ENCODE data around the gene COL26A1. TPM values are rescaled to one million over a fixed set of nuclear protein-coding genes. Genes with fewer than 3 reads are reported as not detected.

Gene COL26A1
- total and polyA plus RNA-seq, 2 of the 4 experiments (the other 2 are of a cell fraction): not detected

GRCh38 chr7:101591504-101591903, 228.8 kb downstream of the COL26A1 start:
- BruUV-seq (replicated peaks): no TSS peak

More at GRCh38 chr7:101591504-101591903, 228.8 kb downstream of the COL26A1 start:
- no peak overlapping the region for H3K27ac ChIP-seq (ENCODE audit: insufficient read depth, low read length)
- no peak overlapping the region for H3K23ac ChIP-seq (ENCODE audit: low read depth, low read length)
- peaks cover 19% of the 10 kb centered on the region for H3K27me3 ChIP-seq (ENCODE audit: control insufficient read depth, insufficient read depth, low read length)
- ChIA-PET CTCF (no interaction called here), POLR2A (ENCODE audit: unreplicated experiment) (no interaction called here)
- in situ Hi-C loops (cut with MboI; ENCODE audit: low sequenced_read_pairs) (no loop called here), dilution Hi-C loops (cut with HindIII; ENCODE audit: low sequenced_read_pairs, unreplicated experiment) (no loop called here), intact Hi-C loops (cut with micrococcal nuclease) (no loop called here)
- DNase-seq (no peak), ATAC-seq (ENCODE audit: low read depth) (no peak)
- H2AK5ac ChIP-seq (ENCODE audit: low read depth, low read length): no peak overlapping the region
- no peaks in the 10 kb centered on the region for H3K9me1 ChIP-seq (ENCODE audit: insufficient read depth, low read length)
- H4K20me1 ChIP-seq (ENCODE audit: insufficient read depth, low read length): no peaks in the 10 kb centered on the region
- no peak overlapping the region for H4K5ac ChIP-seq (ENCODE audit: low read depth, low read length)
- no peak for TF ChIP-seq RFX5 (IDR thresholded peaks at IDR 0.05; ENCODE audit: low read depth, low read length)
- TF ChIP-seq MXI1 (IDR thresholded peaks at IDR 0.05; ENCODE audit: borderline replicate concordance, low read depth, low read length): no peak
- TF ChIP-seq CTCF (conservative IDR thresholded peaks at IDR 0.05; ENCODE audit: low read depth, low read length): no peak
- no peak for TF ChIP-seq CHD1 (IDR thresholded peaks at IDR 0.05; ENCODE audit: low read depth, low read length)
- no peak for TF ChIP-seq MAFK (IDR thresholded peaks at IDR 0.05; ENCODE audit: low read depth, low read length)
- no peak for TF ChIP-seq MAZ (IDR thresholded peaks at IDR 0.05; ENCODE audit: borderline replicate concordance, low read depth, low read length)
- TF ChIP-seq ELK1 (IDR thresholded peaks at IDR 0.05; ENCODE audit: borderline replicate concordance, low read depth, low read length): no peak
- no peak for TF ChIP-seq FOS (IDR thresholded peaks at IDR 0.05; ENCODE audit: low read depth, low read length)
- no peak for TF ChIP-seq NFE2L2 (IDR thresholded peaks at IDR 0.05; ENCODE audit: low read depth, low read length)
- TF ChIP-seq RAD21 (IDR thresholded peaks at IDR 0.05; ENCODE audit: low read length): no peak
- TF ChIP-seq USF2 (IDR thresholded peaks at IDR 0.05; ENCODE audit: low read depth, low read length): no peak
- TF ChIP-seq POLR2A (IDR thresholded peaks at IDR 0.05; ENCODE audit: low read depth, low read length): no peak
- TF ChIP-seq RCOR1 (IDR thresholded peaks at IDR 0.05; ENCODE audit: insufficient replicate concordance, low read length): no peak
- no peak for TF ChIP-seq BHLHE40 (IDR thresholded peaks at IDR 0.05; ENCODE audit: low read depth, low read length)
- TF ChIP-seq CEBPB (IDR thresholded peaks at IDR 0.05; ENCODE audit: low read depth, low read length): no peak
- TF ChIP-seq SMC3 (IDR thresholded peaks at IDR 0.05; ENCODE audit: low read depth, low read length): no peak
- no peak overlapping the region for H2AK9ac ChIP-seq (replicated peaks; ENCODE audit: low read depth, low read length, poor library complexity)
- H3K4me2 ChIP-seq (ENCODE audit: low read depth, low read length): no peak overlapping the region
- peaks cover 2% of the 10 kb centered on the region; the same call in 1 of the 2 replicates for H3K4me1 ChIP-seq (ENCODE audit: control insufficient read depth, insufficient read depth, low read length)
- no peak overlapping the region for H3K4me3 ChIP-seq (ENCODE audit: insufficient read depth, low read depth, low read length)
- H2BK5ac ChIP-seq (ENCODE audit: low read depth, low read length, poor library complexity, severe bottlenecking): no peak overlapping the region
- H3K36me3 ChIP-seq (ENCODE audit: control insufficient read depth, insufficient read depth, low read length): no peaks in the 10 kb centered on the region
- no peak overlapping the region for H3K14ac ChIP-seq (replicated peaks; ENCODE audit: low read depth, low read length)
- H3K56ac ChIP-seq (ENCODE audit: extremely low read depth, insufficient read depth, low read length): no peak overlapping the region
- H3K79me1 ChIP-seq (ENCODE audit: low read depth in 1 of 2, low read length in 2 of 2): no peaks in the 10 kb centered on the region
- no peak overlapping the region for H2BK120ac ChIP-seq (ENCODE audit: low read depth, low read length)
- no peak overlapping the region for H2BK15ac ChIP-seq (ENCODE audit: low read depth, low read length)
- H3K9me3 ChIP-seq (ENCODE audit: control insufficient read depth, insufficient read depth, low read length): peaks cover 3% of the 10 kb centered on the region
- H2BK20ac ChIP-seq (ENCODE audit: low read depth, low read length): no peak overlapping the region
- H4K91ac ChIP-seq (ENCODE audit: insufficient read depth, low read depth, low read length): no peak overlapping the region
- H3K4ac ChIP-seq (ENCODE audit: low read depth, low read length): no peak overlapping the region
- WGBS, 2 experiments (ENCODE audit: extremely low coverage in 2 of 2, insufficient read length in 1 of 2): no CpG with 5 or more reads among the region's 2 CpGs
- H3K18ac ChIP-seq (ENCODE audit: low read depth, low read length): no peak overlapping the region
- H4K8ac ChIP-seq (ENCODE audit: low read depth in 2 of 2, low read length in 2 of 2): no peak overlapping the region
- H2AFZ ChIP-seq (replicated peaks; ENCODE audit: low read length, poor library complexity): no peak overlapping the region
- no peak overlapping the region for H3K9ac ChIP-seq (ENCODE audit: low read depth, low read length)
